Measurements from ENCODE around the gene CDK2AP2. TPM values are rescaled to one million over a fixed set of nuclear protein-coding genes. Genes with fewer than 3 reads are reported as not detected.

CDK2AP2 gene
- total and polyA plus RNA-seq, 2 of the 8 experiments (the other 6 are each of a cell fraction or from before 2014, with no cell fraction given) = 49.6 to 65.1 TPM

- H2BK120ac ChIP-seq (replicated peaks; ENCODE audit: low read depth, low read length) = no peak overlapping the region
- DNase-seq (ENCODE audit: low read depth in 1 of 2, low spot score in 2 of 2) = peak; percentile 81 to 91
- H3K4ac ChIP-seq (replicated peaks; ENCODE audit: insufficient read length, low read depth, low read length) = no peak overlapping the region
- no peak overlapping the region for H4K8ac ChIP-seq (ENCODE audit: extremely low read depth, insufficient read depth, low read length)
- peaks cover 0 to 30% (median 10%) of the 10 kb centered on the region in 4 experiments; a peak in 6 of 7 replicates for H3K4me1 ChIP-seq (replicated peaks in 1 of 4; ENCODE audit: control insufficient read depth in 3 of 4, insufficient read depth in 4 of 4, low read length in 3 of 4)
- no peak overlapping the region for H2BK20ac ChIP-seq (ENCODE audit: low read length)
- no peak overlapping the region for H2AFZ ChIP-seq (ENCODE audit: low read length)
- no peak overlapping the region for H4K5ac ChIP-seq (ENCODE audit: insufficient read length, low read depth, low read length)
- H3K9ac ChIP-seq (replicated peaks in 1 of 4; ENCODE audit: extremely low read depth in 1 of 4, low read depth in 3 of 4, low read length in 3 of 4) = no peak overlapping the region
- no peaks in the 10 kb centered on the region for H3K9me3 ChIP-seq (ENCODE audit: insufficient read depth in 2 of 2, low read depth in 1 of 2, low read length in 1 of 2)
- peaks cover 23% of the 10 kb centered on the region for H3K23me2 ChIP-seq (ENCODE audit: low read depth, low read length)
- H2BK15ac ChIP-seq (ENCODE audit: low read length) = no peak overlapping the region; the same call in 1 of the 2 replicates
- peak overlapping the region; percentile 38 to 70 for H3K4me2 ChIP-seq (ENCODE audit: insufficient read depth in 1 of 2, low read depth in 2 of 2, low read length in 2 of 2)
- H3K4me3 ChIP-seq (ENCODE audit: extremely low read depth in 1 of 4, insufficient read depth in 2 of 4, low read depth in 3 of 4, low read length in 4 of 4) = peak overlapping the region in 1 of 4 experiments; percentile 94; a peak in 3 of 8 replicates
- no peak for FAIRE-seq
- H2BK5ac ChIP-seq (ENCODE audit: low read depth, low read length) = no peak overlapping the region; the same call in 1 of the 2 replicates
- peaks cover 0 to 8% (median 4%) of the 10 kb centered on the region in 4 experiments; a peak in 3 of 7 replicates for H3K27me3 ChIP-seq (replicated peaks in 1 of 4; ENCODE audit: control insufficient read depth in 3 of 4, extremely low read depth in 1 of 4, insufficient read depth in 3 of 4, low read length in 3 of 4)
- H3K36me3 ChIP-seq (ENCODE audit: control insufficient read depth in 2 of 4, insufficient read depth in 4 of 4, low read length in 3 of 4) = peaks cover 0 to 8% (median 0%) of the 10 kb centered on the region in 4 experiments; a peak in 4 of 8 replicates
- H3K14ac ChIP-seq (ENCODE audit: insufficient read length) = no peak overlapping the region
- peaks cover 6 to 16% of the 10 kb centered on the region in 2 experiments for H4K20me1 ChIP-seq (replicated peaks in 1 of 2; ENCODE audit: control insufficient read depth in 1 of 2, insufficient read depth in 2 of 2, low read length in 2 of 2)
- no peak overlapping the region for H3K56ac ChIP-seq (replicated peaks; ENCODE audit: insufficient read length, low read depth, low read length)
- WGBS, 2 experiments (ENCODE audit: extremely low coverage in 1 of 2, insufficient coverage in 1 of 2, insufficient read length in 1 of 2, insufficient replicate concordance in 2 of 2, low coverage in 1 of 2, low lambda C conversion rate in 2 of 2, missing lambda C conversion rate in 1 of 2) = 52% methylated on average over 17 of the region's 17 CpGs; no CpG with 5 or more reads in 1 of the 2 experiments
- H3K18ac ChIP-seq (ENCODE audit: extremely low read depth, low read length) = peak overlapping the region; percentile 38
- H2BK12ac ChIP-seq (ENCODE audit: low read depth, low read length) = no peak overlapping the region
- H3K27ac ChIP-seq (ENCODE audit: low read depth, low read length) = no peak overlapping the region
- H3K79me1 ChIP-seq (ENCODE audit: low read depth, low read length) = no peaks in the 10 kb centered on the region
- no peak overlapping the region; the same call in 1 of the 2 replicates for H2AK5ac ChIP-seq (ENCODE audit: low read depth, low read length)
- no peak overlapping the region for H3K23ac ChIP-seq (ENCODE audit: insufficient read length)
- POLR2A ChIA-PET (ENCODE audit: partially characterized antibody) = interaction anchor here (0.6 to 1.5 kb wide), 4 partner anchors 15 to 135 kb away, joined by 3 to 4 read pairs (median 3); partner anchors contain the start of gene TMEM134
- 0 out of 4 replicates have a peak, but pooled peaks cover 0 to 8% of the 10 kb centered on the region in 2 experiments for H3K79me2 ChIP-seq (ENCODE audit: control insufficient read depth in 1 of 2, insufficient read depth in 2 of 2, low read length in 2 of 2)
- CTCF ChIA-PET (ENCODE audit: partially characterized antibody) = interaction anchor here (0.8 to 2.0 kb wide), 8 partner anchors 10 to 124 kb away, joined by 3 to 8 read pairs (median 3); partner anchors contain the start of gene CABP4
- no peak overlapping the region for H4K91ac ChIP-seq (replicated peaks; ENCODE audit: insufficient read length, low read length)
- TF ChIP-seq SIX5 (IDR thresholded peaks at IDR 0.05; ENCODE audit: low read depth, low read length) (no peak), POLR2A (IDR thresholded peaks at IDR 0.05; ENCODE audit: control extremely low read depth in 1 of 2, low read depth in 2 of 2, low read length in 2 of 2) (peak in 1 of 2 experiments; percentile 18; a peak in 1 of 3 replicates), BCL11A (IDR thresholded peaks at IDR 0.05; ENCODE audit: low read depth in 2 of 2, low read length in 2 of 2) (no peak), PHF8 (conservative IDR thresholded peaks at IDR 0.05; ENCODE audit: low read depth, low read length) (no peak), CTCF (IDR thresholded peaks at IDR 0.05; ENCODE audit: control extremely low read depth in 1 of 3, insufficient read depth in 1 of 3, low read depth in 1 of 3, low read length in 3 of 3) (peak in 2 of 3 experiments; percentile 96 to 98; a peak in 3 of 4 replicates), CEBPB (IDR thresholded peaks at IDR 0.05; ENCODE audit: low read depth, low read length) (no peak), HDAC2 (IDR thresholded peaks at IDR 0.05; ENCODE audit: borderline replicate concordance in 1 of 2, low read depth in 2 of 2, low read length in 2 of 2) (no peak), ZNF274 (IDR thresholded peaks at IDR 0.05; ENCODE audit: borderline replicate concordance, extremely low read depth, low read length) (no peak)
Observed at GRCh38 chr11:67505605-67506396, 2.2 kb downstream of the CDK2AP2 start.
